GM19351 (cell line): ENCODE measurements around the gene GEMIN7.
A peak's percentile ranks its signal among the peaks of the same experiment; 100 is the strongest.

Experiments used
- ATAC-seq: cut with Tn5 transposase; IDR thresholded peaks from one replicate; pipeline ENCODE4 v1.9.1; 2021; ENCODE audit warnings: mild to moderate bottlenecking, moderate library complexity; ENCODE audit not compliant: unreplicated experiment

Gene GEMIN7

GRCh38 chr19:45125360-45125759 lies 46.3 kb downstream of the GEMIN7 start:
- no peak for ATAC-seq

DNA sequence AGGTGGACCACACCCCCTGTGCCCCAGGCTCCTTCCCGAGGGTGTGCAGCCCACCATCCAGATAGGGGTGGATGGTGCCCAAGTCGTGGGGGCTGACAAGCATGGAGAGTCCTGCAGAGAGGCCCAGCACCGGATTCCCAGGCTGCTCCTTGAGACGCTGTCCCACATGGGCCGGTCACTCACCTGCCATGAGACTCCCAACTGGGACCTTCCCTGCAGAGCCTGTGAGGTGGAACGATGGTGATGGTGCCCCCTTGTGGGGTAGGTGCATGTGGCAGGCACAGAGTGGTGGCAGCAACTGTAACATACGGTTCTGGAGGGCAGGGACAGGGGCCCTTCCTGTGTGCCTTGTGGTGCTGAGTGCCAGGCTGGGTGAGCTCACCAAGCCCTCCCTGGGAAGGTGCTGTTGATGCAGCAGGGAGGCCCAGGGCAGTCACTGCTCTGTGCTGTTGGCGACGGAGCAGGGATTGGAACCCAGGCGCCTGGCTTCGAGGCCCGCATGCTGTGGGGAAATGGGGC lies 47.0 kb downstream of the GEMIN7 start:
- no peak for ATAC-seq

GRCh38 chr19:45126654-45127053 lies 47.6 kb downstream of the GEMIN7 start:
- ATAC-seq, result no peak

GRCh38 chr19:45128146-45128545 lies 49.1 kb downstream of the GEMIN7 start:
- ATAC-seq, result no peak

DNA sequence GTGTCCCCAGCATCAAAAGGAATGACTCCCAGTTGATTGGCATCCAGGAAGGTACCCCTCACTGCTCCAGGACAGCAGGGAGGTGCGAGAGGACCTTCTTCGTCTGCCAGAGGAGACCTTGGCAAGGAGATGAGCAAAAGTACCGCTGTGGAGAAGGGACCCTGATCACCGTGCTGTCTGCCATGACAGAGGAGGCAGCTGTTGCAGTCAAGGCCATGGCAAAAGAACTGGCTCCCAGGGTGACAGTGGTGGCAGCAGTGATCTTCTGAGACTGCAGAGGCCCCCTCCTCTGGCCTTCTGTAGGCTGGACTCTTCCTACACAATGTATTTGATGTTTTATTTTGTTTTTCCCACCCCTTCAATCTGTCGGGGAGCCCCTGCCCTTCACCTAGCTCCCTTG lies 49.7 kb downstream of the GEMIN7 start:
- no peak for ATAC-seq

- no peak for ATAC-seq
Measured at GRCh38 chr19:45130236-45130635, 51.2 kb downstream of the GEMIN7 start.

DNA sequence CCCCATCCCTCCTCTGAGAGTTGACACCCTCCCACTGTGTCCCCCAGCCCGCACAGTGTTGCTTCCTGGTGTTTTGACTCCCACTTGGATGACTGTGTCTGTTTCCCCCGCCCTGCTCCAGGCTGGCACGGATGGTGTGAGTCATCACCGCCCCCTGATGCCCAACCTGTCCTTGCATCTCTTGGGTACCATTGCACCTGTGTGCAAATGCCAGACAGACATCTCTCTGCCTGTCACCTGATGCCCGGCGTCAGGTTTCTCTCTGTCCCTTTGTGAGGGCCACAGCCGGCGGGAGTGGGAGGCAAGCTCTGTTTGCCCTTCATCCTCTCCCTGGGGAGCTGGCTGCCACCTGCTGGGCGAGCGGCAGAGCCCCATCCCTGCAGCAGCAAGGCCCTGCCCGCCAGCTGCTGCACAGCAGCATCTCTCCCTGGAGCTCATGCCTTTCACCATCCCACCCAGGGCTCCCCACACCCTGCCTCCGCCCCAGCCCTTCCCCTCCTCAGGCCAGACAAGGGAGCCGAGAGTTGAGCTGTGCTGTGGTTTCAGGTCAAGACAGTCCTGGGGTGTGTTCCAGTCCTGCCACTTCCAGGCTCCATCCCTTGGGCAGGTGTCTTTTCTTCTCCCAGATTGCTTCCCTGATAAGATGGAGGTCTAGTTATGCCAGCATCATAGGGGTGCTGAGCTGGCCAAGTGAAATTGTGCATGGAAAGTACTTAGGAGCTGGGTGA lies 52.0 kb downstream of the GEMIN7 start:
- ATAC-seq, result no peak

GRCh38 chr19:45133661-45134060 lies 54.6 kb downstream of the GEMIN7 start:
- no peak for ATAC-seq

DNA sequence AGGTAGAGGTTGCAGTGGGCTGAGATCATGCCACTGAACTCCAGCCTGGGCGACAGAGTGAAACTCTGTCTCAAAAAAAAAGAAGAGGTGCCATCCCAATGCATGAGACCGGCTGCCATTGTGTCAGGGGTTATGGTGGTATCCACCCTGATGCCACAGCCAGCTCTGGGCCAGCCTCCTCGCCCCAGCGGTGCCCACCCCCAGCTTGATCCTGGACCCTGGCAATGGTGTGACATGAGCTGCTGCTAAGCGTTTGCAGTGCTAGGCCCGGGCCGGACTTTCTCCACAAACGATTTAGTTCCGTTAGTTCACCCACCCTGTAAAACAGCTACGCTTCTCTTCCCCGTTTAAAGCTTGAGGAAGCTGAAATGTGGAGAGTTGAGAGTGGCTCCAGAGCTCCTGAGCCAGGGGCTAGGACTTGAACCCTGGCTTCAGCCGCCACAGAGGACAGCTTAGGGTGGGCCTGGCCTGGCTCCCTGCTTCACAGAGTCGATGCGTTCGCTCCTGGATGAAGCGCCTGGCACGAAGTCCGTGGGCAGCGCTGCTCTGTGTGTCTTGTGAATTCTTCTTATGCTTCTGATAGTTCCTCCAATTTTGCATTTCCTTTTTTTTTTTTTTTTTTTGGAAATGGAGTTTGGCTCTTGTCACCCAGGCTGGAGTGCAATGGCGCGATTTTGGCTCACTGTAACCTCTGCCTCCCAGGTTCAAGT lies 56.3 kb downstream of the GEMIN7 start:
- ATAC-seq, result no peak

- ATAC-seq, result no peak
Measured at GRCh38 chr19:45136507-45137178, 57.6 kb downstream of the GEMIN7 start.

GRCh38 chr19:45137179-45137761 lies 58.2 kb downstream of the GEMIN7 start:
- ATAC-seq, result peak; percentile 87

DNA sequence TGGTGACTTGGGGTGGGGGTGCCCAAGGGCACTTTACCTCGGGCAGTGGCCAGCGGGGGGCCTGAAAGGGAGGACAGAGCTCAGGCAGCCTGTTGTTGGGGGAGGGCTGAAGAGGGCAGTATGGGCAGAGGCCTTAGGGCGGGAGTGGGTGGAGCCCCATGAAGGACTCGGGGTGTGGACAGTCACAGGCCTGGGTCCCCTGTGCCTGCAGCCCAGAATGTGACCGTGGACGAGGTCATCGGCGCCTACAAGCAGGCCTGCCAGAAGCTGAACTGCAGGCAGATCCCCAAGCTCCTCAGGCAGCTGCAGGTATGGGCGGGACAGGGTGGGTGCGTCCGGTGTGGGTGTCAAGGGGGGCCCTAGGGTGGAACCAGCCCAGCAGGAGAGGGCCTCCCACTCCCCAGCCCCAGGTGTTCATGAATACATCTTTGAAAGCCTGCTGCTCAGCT lies 59.3 kb downstream of the GEMIN7 start:
- ATAC-seq, result no peak

GRCh38 chr19:45139286-45140143 lies 60.5 kb downstream of the GEMIN7 start:
- no peak for ATAC-seq

- ATAC-seq, result no peak
Measured at GRCh38 chr19:45140144-45140503, 61.1 kb downstream of the GEMIN7 start.

DNA sequence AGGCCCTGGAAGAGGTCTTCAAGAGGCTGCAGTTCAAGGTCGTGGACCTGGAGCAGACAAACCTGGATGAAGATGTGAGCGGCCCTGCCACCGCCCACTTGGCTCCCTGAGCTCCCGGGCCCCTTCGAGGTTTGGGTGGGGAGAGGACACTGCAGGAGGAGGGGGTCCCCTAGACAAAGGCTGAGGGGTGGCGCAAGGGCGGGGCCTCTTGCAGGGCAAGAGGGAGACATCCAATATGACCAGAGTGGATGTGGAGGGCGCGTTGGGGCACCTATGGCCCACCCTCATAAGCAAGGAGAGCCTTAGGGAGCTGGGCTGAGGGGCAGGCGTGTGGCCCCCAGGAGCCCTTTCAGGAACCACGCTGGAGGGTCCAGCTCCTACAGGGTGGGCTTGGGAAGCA lies 61.5 kb downstream of the GEMIN7 start:
- ATAC-seq, result no peak
